Body of pancreas (tissue), 4 donors: ENCODE results near the gene CREB3L2.

Experiments
- CTCF ChIP-seq, 7 experiments: fragments of 450-650 bp in 4 of 7; fragments of 200-600 bp in 3 of 7; sonication (generic) in 3 of 7; IDR thresholded peaks; one replicate each; pipeline ENCODE4 v1.5.1; 2016 to 2019; ENCODE audit warnings: antibody characterized with exemption in 7 of 7
- POLR2A ChIP-seq, 3 donors: fragments of 450-650 bp; IDR thresholded peaks; one replicate each; pipeline ENCODE4 v1.6.1; 2016; ENCODE audit warnings: antibody characterized with exemption in 3 of 3, mild to moderate bottlenecking in 2 of 3

DNA sequence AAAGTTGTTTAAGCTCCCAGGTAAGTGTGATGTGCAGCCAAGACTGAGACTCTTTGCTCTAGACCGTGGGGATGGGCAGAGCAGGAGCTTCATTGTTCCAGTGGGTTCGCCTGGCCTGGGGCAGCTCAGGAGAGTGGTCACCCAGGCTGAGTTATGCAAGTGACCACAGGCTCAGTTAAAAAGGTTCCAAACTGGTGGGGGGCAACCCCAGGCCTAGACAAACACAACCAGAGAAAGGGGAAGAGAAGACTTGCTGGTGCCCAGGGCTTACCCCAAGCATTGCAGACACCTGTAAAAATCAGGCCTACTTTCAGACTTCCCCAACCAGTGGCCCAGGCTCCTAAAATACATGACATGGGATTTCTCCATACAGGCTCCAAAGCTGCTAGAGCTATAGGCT, 21.6 kb downstream of the CREB3L2 start:
- TF ChIP-seq POLR2A (IDR thresholded peaks at IDR 0.05): no peak
- TF ChIP-seq CTCF (IDR thresholded peaks at IDR 0.05): no peak
